ENCODE results near the gene TRIM72.

TRIM72 gene

DNA sequence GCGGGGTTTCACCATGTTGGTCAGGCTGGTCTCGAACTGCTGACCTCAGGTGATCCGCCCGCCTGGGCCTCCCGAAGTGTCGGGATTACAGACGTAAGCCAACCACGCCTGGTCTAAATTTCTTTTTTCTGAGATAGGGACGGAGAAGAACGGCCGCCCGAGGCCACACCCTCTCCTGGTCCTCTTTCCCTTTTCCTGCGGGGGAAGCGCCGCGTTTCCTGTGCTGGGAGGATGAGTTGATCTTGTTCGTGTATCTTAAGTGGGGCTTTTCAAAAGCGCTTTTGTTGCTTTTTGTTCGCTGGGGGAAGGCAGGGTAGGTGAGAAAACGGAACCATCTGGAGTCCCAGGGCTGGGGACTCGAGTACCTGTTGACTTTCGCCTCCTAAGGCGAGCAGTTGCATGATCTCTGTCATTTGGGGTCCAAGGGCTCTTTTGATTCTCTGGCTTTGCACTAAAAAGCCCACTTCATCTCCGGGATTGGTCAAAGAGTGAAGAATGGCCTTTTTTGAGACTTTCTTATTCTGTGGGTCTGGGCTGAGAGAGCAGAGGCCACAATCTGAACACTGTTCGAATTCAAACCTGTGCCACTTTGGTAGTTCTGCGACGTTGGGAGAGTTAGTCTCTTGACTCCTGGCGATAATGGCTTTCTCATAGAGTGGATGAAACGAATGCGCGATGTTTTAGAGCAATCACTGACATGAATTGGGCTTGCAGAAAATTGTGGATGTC, 32.7 kb upstream of the TRIM72 start:
- TF ChIP-seq CTCF (IDR thresholded peaks at IDR 0.05; ENCODE audit: extremely low read depth, missing control alignments), result no peak
- DNase-seq (ENCODE audit: low spot score), result no peak

DNA sequence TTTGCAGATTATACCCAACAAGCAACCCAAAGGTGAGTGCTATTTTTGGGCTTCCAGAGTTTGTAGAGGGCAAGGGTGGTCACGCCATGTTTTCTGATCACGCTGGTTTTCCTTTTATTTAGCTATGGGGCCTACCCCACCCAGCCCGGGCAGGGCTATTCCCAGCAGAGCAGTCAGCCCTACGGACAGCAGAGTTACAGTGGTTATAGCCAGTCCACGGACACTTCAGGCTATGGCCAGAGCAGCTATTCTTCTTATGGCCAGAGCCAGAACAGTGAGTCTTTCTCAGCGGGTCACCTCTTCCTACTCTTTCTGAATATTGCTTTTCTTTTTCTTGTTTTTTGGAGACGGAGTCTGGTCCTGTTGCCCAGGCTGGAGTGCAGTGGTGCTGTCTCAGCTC, 31.5 kb upstream of the TRIM72 start:
- TF ChIP-seq CTCF (IDR thresholded peaks at IDR 0.05; ENCODE audit: extremely low read depth, missing control alignments), result no peak
- no peak for DNase-seq (ENCODE audit: low spot score)

DNA sequence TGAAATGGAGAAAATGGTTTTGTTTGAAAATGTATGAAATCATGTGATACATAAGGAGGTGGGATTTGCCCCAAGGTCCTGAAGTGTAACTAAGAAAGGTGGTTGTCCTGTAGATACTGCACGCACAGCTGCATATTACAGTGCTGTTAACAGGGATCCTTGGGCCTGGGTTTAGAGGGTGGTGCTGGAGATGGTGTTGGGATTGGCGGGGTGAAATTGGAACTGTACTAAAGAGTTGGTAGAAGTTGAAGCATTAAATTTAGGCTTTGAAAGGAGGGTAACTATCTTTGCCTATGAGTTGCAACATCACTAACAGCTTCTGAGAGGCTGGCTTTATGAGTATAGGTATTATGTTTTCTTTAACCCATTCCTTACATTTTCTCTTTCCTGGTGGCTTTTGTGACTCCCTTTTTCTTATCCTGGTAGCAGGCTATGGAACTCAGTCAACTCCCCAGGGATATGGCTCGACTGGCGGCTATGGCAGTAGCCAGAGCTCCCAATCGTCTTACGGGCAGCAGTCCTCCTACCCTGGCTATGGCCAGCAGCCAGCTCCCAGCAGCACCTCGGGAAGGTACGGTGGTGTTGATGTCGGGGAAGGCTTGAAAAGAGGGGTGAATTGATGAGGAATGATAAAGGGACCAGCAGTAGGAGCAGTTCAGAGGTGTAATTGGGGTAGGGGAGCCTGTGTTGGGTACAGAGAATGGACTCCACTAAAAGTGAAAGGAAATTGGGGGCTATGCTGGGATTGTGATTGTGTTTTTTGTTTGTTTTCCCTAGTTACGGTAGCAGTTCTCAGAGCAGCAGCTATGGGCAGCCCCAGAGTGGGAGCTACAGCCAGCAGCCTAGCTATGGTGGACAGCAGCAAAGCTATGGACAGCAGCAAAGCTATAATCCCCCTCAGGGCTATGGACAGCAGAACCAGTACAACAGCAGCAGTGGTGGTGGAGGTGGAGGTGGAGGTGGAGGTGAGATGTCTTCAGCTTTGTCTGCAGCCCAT, 30.2 kb upstream of the TRIM72 start:
- no peak for DNase-seq (ENCODE audit: low spot score)
- TF ChIP-seq CTCF (IDR thresholded peaks at IDR 0.05; ENCODE audit: extremely low read depth, missing control alignments), result no peak

- DNase-seq (ENCODE audit: low spot score), result no peak
- TF ChIP-seq CTCF (IDR thresholded peaks at IDR 0.05; ENCODE audit: extremely low read depth, missing control alignments), result no peak
Observed at GRCh38 chr16:31184888-31185287, 29.0 kb upstream of the TRIM72 start.

DNA sequence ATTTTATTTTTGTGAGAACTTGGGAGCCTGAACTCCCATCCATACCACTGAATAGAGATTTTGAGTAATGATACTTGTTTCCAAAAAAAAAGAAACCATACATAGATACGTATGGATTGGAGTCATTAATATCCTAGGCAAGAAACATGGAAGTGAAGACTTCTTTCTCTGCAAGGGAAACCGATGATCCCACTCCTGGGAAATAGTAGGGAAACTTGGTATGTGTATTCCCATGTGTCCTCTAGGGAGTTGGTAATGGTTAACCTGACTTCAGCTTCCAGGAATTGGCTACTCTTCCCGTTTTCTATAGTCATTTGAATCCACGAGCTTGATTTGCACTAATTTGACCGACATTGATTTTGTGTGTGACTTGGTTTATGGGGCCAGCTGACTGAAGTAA, 28.6 kb upstream of the TRIM72 start:
- no peak for TF ChIP-seq CTCF (IDR thresholded peaks at IDR 0.05; ENCODE audit: extremely low read depth, missing control alignments)
- no peak for DNase-seq (ENCODE audit: low spot score)

GRCh38 chr16:31186176-31186575, 27.7 kb upstream of the TRIM72 start:
- no peak for DNase-seq (ENCODE audit: low spot score)
- TF ChIP-seq CTCF (IDR thresholded peaks at IDR 0.05; ENCODE audit: extremely low read depth, missing control alignments), result no peak
